HG02759 (cell line): ENCODE data around the gene TRIM3.

ENCODE experiments used
- ATAC-seq: cut with Tn5 transposase; IDR thresholded peaks from one replicate; pipeline ENCODE4 v1.9.1; 2021; ENCODE audit warnings: mild to moderate bottlenecking, moderate library complexity; ENCODE audit not compliant: unreplicated experiment

The TRIM3 gene

GRCh38 chr11:6481012-6481923 lies 7.5 kb upstream of the TRIM3 start, which contains the start of the genes ARFIP2 and TIMM10B:
ARFIP2 (minus strand) TSS chr11:6481331; CDS start chr11:6480421, 910 bp downstream.
TIMM10B (plus strand) TSS chr11:6481501; CDS start chr11:6481517, 16 bp downstream.
- peak; percentile 99 for ATAC-seq

- no peak for ATAC-seq
Observed at GRCh38 chr11:6480299-6480914, 6.7 kb upstream of the TRIM3 start.

- ATAC-seq, result no peak
Observed at GRCh38 chr11:6476571-6476970, 2.8 kb upstream of the TRIM3 start.

GRCh38 chr11:6475936-6476335 lies 2.2 kb upstream of the TRIM3 start:
- ATAC-seq, result no peak

GRCh38 chr11:6474806-6475500 lies 1.2 kb upstream of the TRIM3 start:
- no peak for ATAC-seq

- no peak for ATAC-seq
Observed at GRCh38 chr11:6474413-6474792, 662 bp upstream of the TRIM3 start.

- ATAC-seq, result no peak
Observed at GRCh38 chr11:6472934-6473333, 807 bp downstream of the TRIM3 start.

GRCh38 chr11:6469599-6469998 lies 4.1 kb downstream of the TRIM3 start:
- ATAC-seq, result no peak

- peak; percentile 73 for ATAC-seq
Observed at GRCh38 chr11:6468712-6469495, 4.8 kb downstream of the TRIM3 start.

GRCh38 chr11:6459099-6459450 lies 14.7 kb downstream of the TRIM3 start:
- ATAC-seq, result no peak

- no peak for ATAC-seq
Observed at GRCh38 chr11:6458352-6459098, 15.2 kb downstream of the TRIM3 start.

GRCh38 chr11:6457581-6458320 lies 16.0 kb downstream of the TRIM3 start:
- ATAC-seq, result no peak

GRCh38 chr11:6456361-6457073 lies 17.2 kb downstream of the TRIM3 start:
- no peak for ATAC-seq

- no peak for ATAC-seq
Observed at GRCh38 chr11:6455070-6455469, 18.7 kb downstream of the TRIM3 start.

GRCh38 chr11:6453152-6453551 lies 20.6 kb downstream of the TRIM3 start:
- ATAC-seq, result no peak

GRCh38 chr11:6452219-6452618 lies 21.5 kb downstream of the TRIM3 start:
- no peak for ATAC-seq

- ATAC-seq, result no peak
Observed at GRCh38 chr11:6448574-6448973, 25.2 kb downstream of the TRIM3 start.

- ATAC-seq, result peak; percentile 74
Observed at GRCh38 chr11:6443269-6444003, 30.3 kb downstream of the TRIM3 start.
